Neural progenitor cell (in vitro differentiated cells): ENCODE measurements around the gene SRRD. TPM values are rescaled to one million over a fixed set of nuclear protein-coding genes. Genes with fewer than 3 reads are reported as not detected.

Experiments
- DNase-seq: peaks from one replicate; pipeline ENCODE4 v3.0.0-alpha.2; 2016; ENCODE audit warnings: low spot score
- H2AFZ ChIP-seq: fragments of 200-600 bp; sonication (generic); replicated peaks from 2 replicates; pipeline ENCODE4 v1.6.1; 2016; ENCODE audit warnings: antibody characterized with exemption
- H3F3A ChIP-seq: fragments of 200-600 bp; sonication (generic); 2 replicates; pipeline ENCODE4 v1.6.1; 2016; ENCODE audit warnings: antibody characterized with exemption, low read depth
- H3K27ac ChIP-seq: fragments of 200-600 bp; sonication (generic); 2 replicates; pipeline ENCODE4 v1.5.1; 2016; ENCODE audit warnings: mild to moderate bottlenecking
- H3K27me3 ChIP-seq: fragments of 200-600 bp; sonication (generic); 2 replicates; pipeline ENCODE4 v1.6.1; 2016; ENCODE audit warnings: mild to moderate bottlenecking, moderate library complexity
- H3K36me3 ChIP-seq: fragments of 200-600 bp; sonication (generic); 2 replicates; pipeline ENCODE4 v1.5.1; 2016
- H3K4me1 ChIP-seq: fragments of 200-600 bp; sonication (generic); 2 replicates; pipeline ENCODE4 v1.6.1; 2016; ENCODE audit warnings: mixed run types
- H3K4me2 ChIP-seq: fragments of 200-600 bp; sonication (generic); 2 replicates; pipeline ENCODE4 v1.6.1; 2016
- H3K4me3 ChIP-seq: fragments of 200-600 bp; sonication (generic); 2 replicates; pipeline ENCODE4 v1.5.1; 2016
- H3K79me2 ChIP-seq: fragments of 200-600 bp; sonication (generic); 2 replicates; pipeline ENCODE4 v1.6.1; 2016; ENCODE audit warnings: low read depth
- H3K9ac ChIP-seq: fragments of 200-600 bp; sonication (generic); 2 replicates; pipeline ENCODE4 v1.6.1; 2016
- H3K9me3 ChIP-seq: fragments of 200-600 bp; sonication (generic); 2 replicates; pipeline ENCODE4 v1.5.1; 2016; ENCODE audit warnings: low read depth
- H4K20me1 ChIP-seq: fragments of 200-600 bp; sonication (generic); 2 replicates; pipeline ENCODE4 v1.6.1; 2016; ENCODE audit warnings: low read depth
- H3K27ac Mint-ChIP-seq: 3 replicates; pipeline ENCODE4 v1.8.0; 2021; ENCODE audit warnings: mixed read lengths
- H3K27me3 Mint-ChIP-seq: 2 replicates; pipeline ENCODE4 v1.8.0; 2022; ENCODE audit warnings: low read depth, mild to moderate bottlenecking, inconsistent platforms, moderate library complexity, mixed read lengths; ENCODE audit not compliant: insufficient read depth
- H3K36me3 Mint-ChIP-seq: 3 replicates; pipeline ENCODE4 v1.8.0; 2021; ENCODE audit warnings: mixed read lengths
- H3K4me1 Mint-ChIP-seq: 3 replicates; pipeline ENCODE4 v1.8.0; 2021; ENCODE audit warnings: mixed read lengths
- H3K4me3 Mint-ChIP-seq: 3 replicates; pipeline ENCODE4 v1.8.0; 2021; ENCODE audit warnings: mild to moderate bottlenecking, moderate library complexity, mixed read lengths
- H3K9me3 Mint-ChIP-seq: 3 replicates; pipeline ENCODE4 v1.8.0; 2020; ENCODE audit warnings: mixed read lengths
- EZH2 ChIP-seq: fragments of 200-600 bp; sonication (generic); IDR thresholded peaks from 2 replicates; pipeline ENCODE4 v1.6.1; 2017; ENCODE audit warnings: antibody characterized with exemption, mild to moderate bottlenecking, moderate library complexity
- EZH2phosphoT487 ChIP-seq: fragments of 200-600 bp; sonication (generic); IDR thresholded peaks from 2 replicates; pipeline ENCODE4 v1.6.1; 2017; ENCODE audit warnings: antibody characterized with exemption
- total RNA-seq: library from RNA; depleted of rRNA; stranded (reverse); fragments of >200 nt; gene quantifications from 2 replicates; pipeline ENCODE4 v1.2.3, GENCODE V29; 2015; ENCODE audit warnings: low replicate concordance
- TF ChIP-seq, protein P1 (sequence below): fragments of 200-600 bp; sonication (generic); IDR thresholded peaks from 2 replicates; pipeline ENCODE4 v1.5.1; 2017; ENCODE audit warnings: antibody characterized with exemption, mild to moderate bottlenecking

Gene SRRD
- total RNA-seq, 1 donor from 2014 or later, result 36.0 TPM

DNA sequence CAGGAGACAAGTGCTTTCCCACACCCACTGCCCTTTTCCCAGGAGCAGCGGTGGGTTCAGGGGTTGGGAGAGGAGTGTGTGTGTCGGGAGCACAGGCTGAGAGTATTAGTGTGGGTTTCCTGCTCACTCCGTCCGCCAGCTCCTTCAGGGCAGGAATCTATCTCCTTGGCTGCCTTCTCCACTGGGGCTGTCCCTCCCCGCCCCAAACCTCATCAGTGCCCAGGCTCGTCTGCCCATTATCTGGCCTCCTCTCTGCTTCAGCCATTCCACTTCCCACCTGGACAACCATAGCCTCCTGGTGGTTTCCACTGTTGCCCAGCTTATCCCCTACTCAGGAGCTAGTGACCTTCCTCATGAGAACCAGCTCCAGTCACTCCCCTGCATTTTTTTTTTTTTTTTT, 34.7 kb upstream of the SRRD start:
- no peaks in the 10 kb centered on the region for H3K27me3 ChIP-seq
- TF ChIP-seq EZH2phosphoT487 (no peak), EZH2 (no peak)
- H3K9ac ChIP-seq, result no peak overlapping the region
- no peaks in the 10 kb centered on the region for H4K20me1 ChIP-seq
- Mint-ChIP-seq H3K27ac (peak overlapping the region; percentile 66), H3K36me3 (peaks cover 19% of the 10 kb centered on the region), H3K9me3 (no peaks in the 10 kb centered on the region), H3K4me3 (no peak overlapping the region), H3K27me3 (peaks cover 2% of the 10 kb centered on the region), H3K4me1 (peaks cover 13% of the 10 kb centered on the region)
- H3K27ac ChIP-seq, result no peak overlapping the region
- no peaks in the 10 kb centered on the region for H3K4me1 ChIP-seq
- no peaks in the 10 kb centered on the region for H3K79me2 ChIP-seq
- no peaks in the 10 kb centered on the region for H3K9me3 ChIP-seq
- H3K4me2 ChIP-seq, result no peak overlapping the region
- H3F3A ChIP-seq, result no peaks in the 10 kb centered on the region
- no peak overlapping the region for H3K4me3 ChIP-seq
- DNase-seq, result no peak
- H2AFZ ChIP-seq, result no peak overlapping the region
- no peaks in the 10 kb centered on the region for H3K36me3 ChIP-seq

DNA sequence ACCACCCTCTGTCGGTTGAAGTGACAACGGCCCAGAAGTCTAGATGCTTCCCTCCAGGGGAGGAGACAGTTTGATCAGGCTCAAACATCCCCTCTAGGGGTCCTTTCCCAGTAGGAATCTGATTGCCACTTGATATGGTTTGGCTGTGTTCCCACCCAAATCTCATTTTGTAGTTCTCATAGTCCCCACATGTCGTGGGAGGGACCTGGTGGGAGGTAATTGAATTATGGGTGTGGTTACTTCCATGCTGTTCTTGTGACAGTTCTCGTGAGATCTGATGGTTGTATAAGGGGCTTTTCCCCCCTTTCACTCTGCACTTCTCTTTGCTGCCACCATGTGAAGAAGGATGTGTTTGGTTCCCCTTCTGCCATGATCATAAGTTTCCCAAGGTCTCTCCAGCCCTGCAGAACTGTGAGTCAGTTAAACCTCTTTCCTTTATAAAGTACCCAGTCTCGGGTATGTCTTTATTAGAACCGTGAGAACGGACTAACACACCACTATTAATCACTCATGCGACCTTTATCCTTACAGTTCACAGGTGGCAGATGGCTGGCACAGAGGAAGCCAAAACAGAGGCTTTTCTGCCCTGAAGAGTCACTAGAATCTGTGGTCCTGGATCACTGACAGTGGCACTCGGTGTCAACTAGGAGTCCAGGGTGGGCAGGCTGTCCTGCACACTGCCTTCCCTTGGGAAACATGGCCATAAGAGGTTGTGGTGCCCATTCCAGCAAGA, 33.1 kb upstream of the SRRD start:
- H3K79me2 ChIP-seq, result no peaks in the 10 kb centered on the region
- H3K27me3 Mint-ChIP-seq, result no peaks in the 10 kb centered on the region
- DNase-seq, result no peak
- H3K27me3 ChIP-seq, result no peaks in the 10 kb centered on the region
- no peak overlapping the region for H2AFZ ChIP-seq
- no peaks in the 10 kb centered on the region for H3K9me3 Mint-ChIP-seq
- no peak overlapping the region for H3K27ac Mint-ChIP-seq
- peaks cover 13% of the 10 kb centered on the region for H3K4me1 Mint-ChIP-seq
- no peaks in the 10 kb centered on the region for H3F3A ChIP-seq
- H3K4me3 ChIP-seq, result no peak overlapping the region
- H3K4me3 Mint-ChIP-seq, result no peak overlapping the region
- H3K9ac ChIP-seq, result no peak overlapping the region
- no peaks in the 10 kb centered on the region for H4K20me1 ChIP-seq
- no peaks in the 10 kb centered on the region for H3K36me3 ChIP-seq
- no peaks in the 10 kb centered on the region for H3K4me1 ChIP-seq
- no peak overlapping the region for H3K27ac ChIP-seq
- H3K36me3 Mint-ChIP-seq, result peaks cover 17% of the 10 kb centered on the region
- no peak overlapping the region for H3K4me2 ChIP-seq
- no peaks in the 10 kb centered on the region for H3K9me3 ChIP-seq
- TF ChIP-seq EZH2phosphoT487, result no peak
- no peak for TF ChIP-seq EZH2
- TF ChIP-seq, protein P1, sequence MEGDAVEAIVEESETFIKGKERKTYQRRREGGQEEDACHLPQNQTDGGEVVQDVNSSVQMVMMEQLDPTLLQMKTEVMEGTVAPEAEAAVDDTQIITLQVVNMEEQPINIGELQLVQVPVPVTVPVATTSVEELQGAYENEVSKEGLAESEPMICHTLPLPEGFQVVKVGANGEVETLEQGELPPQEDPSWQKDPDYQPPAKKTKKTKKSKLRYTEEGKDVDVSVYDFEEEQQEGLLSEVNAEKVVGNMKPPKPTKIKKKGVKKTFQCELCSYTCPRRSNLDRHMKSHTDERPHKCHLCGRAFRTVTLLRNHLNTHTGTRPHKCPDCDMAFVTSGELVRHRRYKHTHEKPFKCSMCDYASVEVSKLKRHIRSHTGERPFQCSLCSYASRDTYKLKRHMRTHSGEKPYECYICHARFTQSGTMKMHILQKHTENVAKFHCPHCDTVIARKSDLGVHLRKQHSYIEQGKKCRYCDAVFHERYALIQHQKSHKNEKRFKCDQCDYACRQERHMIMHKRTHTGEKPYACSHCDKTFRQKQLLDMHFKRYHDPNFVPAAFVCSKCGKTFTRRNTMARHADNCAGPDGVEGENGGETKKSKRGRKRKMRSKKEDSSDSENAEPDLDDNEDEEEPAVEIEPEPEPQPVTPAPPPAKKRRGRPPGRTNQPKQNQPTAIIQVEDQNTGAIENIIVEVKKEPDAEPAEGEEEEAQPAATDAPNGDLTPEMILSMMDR, result no peak

DNA sequence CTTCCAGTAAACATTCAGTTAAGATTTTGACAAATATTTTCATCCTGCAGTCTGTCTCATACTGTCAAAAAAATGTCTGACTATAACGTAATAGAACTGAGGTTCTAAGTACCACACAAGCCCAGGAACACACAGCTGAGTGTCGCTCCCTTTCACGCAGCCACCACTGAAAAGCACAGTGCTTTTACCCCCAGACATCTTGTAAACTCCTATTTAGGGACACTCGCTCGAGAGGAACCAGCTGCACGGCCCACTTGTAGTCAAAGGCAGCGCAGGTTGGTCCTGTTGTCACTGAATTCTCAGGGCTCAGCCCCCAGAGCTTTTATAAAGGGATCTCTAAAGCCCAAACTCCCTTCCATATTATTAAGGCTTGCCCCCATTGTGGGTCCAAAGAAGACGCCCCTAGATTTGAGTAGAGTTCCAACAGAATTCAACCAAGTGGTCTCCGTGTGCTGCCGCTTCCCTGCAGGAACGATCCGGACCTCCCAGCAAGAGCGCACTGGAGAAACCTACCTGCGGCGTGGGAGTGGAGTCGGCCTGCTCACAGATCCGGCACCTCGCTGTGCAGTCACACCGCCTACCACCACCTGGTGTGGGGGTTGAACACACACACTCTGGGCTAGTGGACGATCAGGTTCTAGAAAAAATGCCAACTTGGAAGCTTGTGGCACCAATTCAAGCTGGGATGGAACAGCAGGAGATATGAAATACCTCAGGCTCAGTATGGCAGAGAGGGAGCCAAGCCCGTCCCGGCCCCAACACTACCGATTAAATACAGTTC, 31.3 kb upstream of the SRRD start:
- H3K4me1 ChIP-seq, result no peaks in the 10 kb centered on the region
- no peaks in the 10 kb centered on the region for H3K27me3 Mint-ChIP-seq

More for the DNA sequence above, 31.3 kb upstream of the SRRD start:
- Mint-ChIP-seq H3K9me3 (no peaks in the 10 kb centered on the region), H3K27ac (peak overlapping the region; percentile 79), H3K4me1 (peaks cover 13% of the 10 kb centered on the region), H3K36me3 (peaks cover 23% of the 10 kb centered on the region), H3K4me3 (no peak overlapping the region)
- Histone ChIP-seq H3F3A (no peaks in the 10 kb centered on the region), H2AFZ (no peak overlapping the region), H3K9me3 (no peaks in the 10 kb centered on the region), H3K27ac (no peak overlapping the region), H3K4me2 (no peak overlapping the region), H3K4me3 (no peak overlapping the region), H4K20me1 (no peaks in the 10 kb centered on the region), H3K79me2 (no peaks in the 10 kb centered on the region), H3K36me3 (no peaks in the 10 kb centered on the region), H3K9ac (no peak overlapping the region), H3K27me3 (no peaks in the 10 kb centered on the region)
- TF ChIP-seq, protein P1, result no peak
- TF ChIP-seq EZH2 (no peak), EZH2phosphoT487 (no peak)
- DNase-seq, result no peak
